AG10803 (cell line): ENCODE measurements around the gene DCTN3.

Experiments used
- DNase-seq: peaks from one replicate; pipeline ENCODE4 v3.0.0; 2010; ENCODE audit warnings: low read depth
- H3K4me3 ChIP-seq: 2 replicates; pipeline ENCODE4 v1.5.1; 2011; ENCODE audit warnings: mild to moderate bottlenecking, low read length, control low read depth
- CTCF ChIP-seq: conservative IDR thresholded peaks from 2 replicates; pipeline ENCODE4 v1.5.1; 2011; ENCODE audit warnings: mild to moderate bottlenecking, low read length, control low read depth, inconsistent platforms

The DCTN3 gene

GRCh38 chr9:34620061-34620994 is at the start of gene DCTN3:
Gene DCTN3, minus strand, starts transcription at chr9:34620495. Its CDS starts 31 bp downstream, at chr9:34620464.
- H3K4me3 ChIP-seq = peak within 1 kb of the TSS; percentile 94
- DNase-seq = peak; percentile 95
- no peak for TF ChIP-seq CTCF

GRCh38 chr9:34665381-34666250 is 45.3 kb upstream of the DCTN3 start:
- DNase-seq = peak; percentile 93
- no peak for TF ChIP-seq CTCF

GRCh38 chr9:34665067-34665380 is 44.7 kb upstream of the DCTN3 start:
- H3K4me3 ChIP-seq = peak overlapping the region; percentile 70
- no peak for TF ChIP-seq CTCF

More at GRCh38 chr9:34665381-34666250, 45.3 kb upstream of the DCTN3 start:
- H3K4me3 ChIP-seq = peak overlapping the region; percentile 97

GRCh38 chr9:34664281-34665066 is 44.2 kb upstream of the DCTN3 start:
- DNase-seq = peak; percentile 84
- peak overlapping the region; percentile 70 for H3K4me3 ChIP-seq
- peak; percentile 100 for TF ChIP-seq CTCF

More at GRCh38 chr9:34665067-34665380, 44.7 kb upstream of the DCTN3 start:
- DNase-seq = no peak

- no peak for DNase-seq
- H3K4me3 ChIP-seq = no peak overlapping the region
- no peak for TF ChIP-seq CTCF
Measured at GRCh38 chr9:34663303-34663605, 43.0 kb upstream of the DCTN3 start.

- no peak for DNase-seq
- no peak within 1 kb of the TSS for H3K4me3 ChIP-seq
- TF ChIP-seq CTCF = no peak
Measured at GRCh38 chr9:34662526-34663302, 42.4 kb upstream of the DCTN3 start, which contains the start of gene CCL27. Gene CCL27, minus strand, starts transcription at chr9:34662657. Its CDS starts 24 bp downstream, at chr9:34662633.
